GM21515 (cell line): ENCODE results near the gene CHST11.
"Not testable (repeated sequence)": the region's sequence is repeated elsewhere in the genome, so short reads cannot be mapped to it uniquely, and the experiment has no call there.

ENCODE experiments used
- ATAC-seq: cut with Tn5 transposase; IDR thresholded peaks from one replicate; pipeline ENCODE4 v1.9.1; 2021; ENCODE audit not compliant: unreplicated experiment

CHST11 gene

DNA sequence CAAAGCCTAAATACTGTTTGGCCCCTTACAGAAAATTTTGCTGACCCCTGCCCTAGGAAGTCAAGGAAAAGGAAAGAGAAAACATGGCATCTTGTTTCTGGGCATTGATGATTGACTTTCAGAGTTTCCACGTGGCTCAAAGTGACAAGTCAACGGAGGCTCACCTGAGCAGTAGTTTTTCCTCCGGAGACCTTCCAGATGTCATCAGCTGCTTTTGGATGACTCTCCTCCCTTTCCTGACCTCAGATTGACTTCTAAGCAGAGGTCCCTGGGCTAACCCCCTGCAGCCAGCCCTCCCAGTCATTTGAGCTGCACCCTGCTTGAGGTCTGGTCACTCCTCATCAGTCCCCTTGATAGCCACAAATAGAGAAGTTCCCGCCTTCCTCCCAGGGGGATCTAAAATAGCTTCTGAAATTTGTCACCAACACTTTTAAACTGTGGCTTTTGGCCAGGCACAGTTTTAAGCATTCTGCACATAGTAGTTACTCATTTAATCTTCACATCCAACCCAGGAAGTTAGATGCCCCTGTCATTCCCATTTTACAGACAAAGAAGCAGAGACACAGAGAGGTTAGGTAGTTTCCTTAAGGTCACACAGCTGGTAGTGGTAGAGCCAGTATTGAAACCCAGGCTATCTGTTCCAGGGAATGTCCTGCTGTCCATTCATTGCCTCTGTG, 143.4 kb downstream of the CHST11 start:
- ATAC-seq, result no peak

GRCh38 chr12:104600790-104601739, 144.3 kb downstream of the CHST11 start:
- ATAC-seq, result no peak

- no peak for ATAC-seq
Observed at GRCh38 chr12:104602406-104602805, 145.7 kb downstream of the CHST11 start.

GRCh38 chr12:104602896-104603295, 146.1 kb downstream of the CHST11 start:
- no peak for ATAC-seq

DNA sequence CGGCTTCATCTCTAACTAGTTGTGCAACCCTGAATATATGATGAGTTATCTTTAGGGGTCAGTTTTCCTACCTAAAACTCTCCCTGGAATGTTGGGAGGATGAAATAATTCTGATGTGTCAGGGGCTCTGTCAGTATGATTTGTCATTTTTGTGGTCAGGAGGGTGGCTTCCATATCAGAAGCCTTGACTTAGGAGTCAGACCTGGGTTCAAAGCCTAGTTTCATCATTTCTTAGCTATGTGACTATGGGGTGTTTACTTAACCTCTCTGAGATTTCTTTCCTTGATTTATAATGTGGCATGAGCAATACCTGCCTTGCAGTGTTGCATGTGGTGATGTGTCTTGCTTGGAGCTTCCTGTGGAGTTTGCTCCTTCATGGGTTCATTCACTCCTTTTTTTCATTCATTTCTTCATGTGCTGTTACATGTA, 146.8 kb downstream of the CHST11 start:
- ATAC-seq, result no peak

DNA sequence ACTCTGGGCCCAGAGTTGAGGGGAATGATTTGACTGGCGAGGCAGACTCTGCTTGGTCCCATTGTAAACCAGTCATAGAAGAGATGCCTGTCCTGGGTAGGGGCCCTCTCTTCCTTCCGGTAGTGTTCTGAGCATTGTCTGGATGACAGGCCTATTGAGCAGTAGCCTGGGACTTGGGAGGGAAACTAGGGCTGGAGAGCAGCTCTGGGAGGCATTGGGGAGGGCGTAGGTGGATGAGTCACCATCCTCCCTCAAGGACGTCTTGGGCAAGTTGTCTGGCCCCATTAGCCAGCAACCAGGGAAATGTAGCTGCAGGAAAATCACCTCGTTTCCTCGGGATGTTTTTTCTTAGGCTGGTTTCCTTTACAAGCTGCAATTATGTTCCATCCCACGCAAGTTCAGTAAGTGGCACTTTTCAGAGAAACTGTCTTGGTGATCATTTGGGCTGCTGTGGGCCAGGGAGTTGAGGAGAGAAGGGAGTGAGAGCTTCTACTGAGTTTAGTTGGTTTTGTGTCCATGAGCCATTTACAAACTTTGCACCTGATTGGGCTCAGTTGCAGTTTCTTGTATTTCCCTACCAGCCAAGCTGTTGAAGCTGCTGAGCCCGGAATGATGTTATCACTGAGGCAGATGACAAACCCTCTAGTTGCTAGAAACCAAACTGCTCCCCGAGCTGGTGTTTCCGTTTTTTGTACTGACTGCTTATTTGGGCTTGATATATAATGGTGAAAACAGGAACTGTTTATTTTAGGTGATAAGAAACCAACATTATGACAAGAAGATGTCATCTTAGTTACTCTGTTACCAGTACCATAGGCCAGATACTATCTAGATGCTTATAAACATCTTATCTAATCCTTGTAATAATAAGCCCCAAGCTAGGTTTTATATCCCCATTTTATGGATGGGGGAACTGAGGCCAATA, 147.6 kb downstream of the CHST11 start:
- peak; percentile 83 for ATAC-seq

DNA sequence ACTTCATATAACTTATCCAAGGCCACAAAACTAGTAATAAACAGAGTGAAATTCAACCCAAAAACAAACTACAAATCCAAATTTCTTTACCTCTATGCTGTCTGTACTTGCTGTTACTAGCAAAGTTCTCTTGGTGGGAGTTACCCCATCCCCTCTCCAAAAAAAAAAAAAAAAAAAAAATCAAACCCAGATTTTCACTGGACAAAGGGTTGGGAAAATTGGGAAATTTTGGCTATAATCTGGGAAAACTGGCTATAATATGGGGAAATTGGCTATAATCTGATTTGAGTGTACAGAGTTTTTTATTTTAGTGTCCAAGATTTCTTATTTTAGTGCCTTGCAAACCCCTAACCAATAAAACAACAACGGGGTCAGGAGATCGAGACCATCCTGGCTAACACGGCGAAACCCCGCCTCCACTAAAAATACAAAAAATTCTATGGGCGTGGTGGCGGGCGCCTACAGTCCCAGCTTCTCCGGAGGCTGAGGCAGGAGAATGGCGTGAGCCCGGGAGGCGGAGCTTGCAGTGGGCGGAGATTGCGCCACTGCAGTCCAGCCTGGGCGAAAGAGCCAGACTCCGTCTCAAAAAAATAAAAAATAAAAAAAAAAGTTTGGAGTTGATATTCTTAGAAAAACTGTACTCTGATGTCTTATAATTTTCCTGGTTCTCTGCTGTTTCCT, 148.4 kb downstream of the CHST11 start:
- no peak for ATAC-seq

DNA sequence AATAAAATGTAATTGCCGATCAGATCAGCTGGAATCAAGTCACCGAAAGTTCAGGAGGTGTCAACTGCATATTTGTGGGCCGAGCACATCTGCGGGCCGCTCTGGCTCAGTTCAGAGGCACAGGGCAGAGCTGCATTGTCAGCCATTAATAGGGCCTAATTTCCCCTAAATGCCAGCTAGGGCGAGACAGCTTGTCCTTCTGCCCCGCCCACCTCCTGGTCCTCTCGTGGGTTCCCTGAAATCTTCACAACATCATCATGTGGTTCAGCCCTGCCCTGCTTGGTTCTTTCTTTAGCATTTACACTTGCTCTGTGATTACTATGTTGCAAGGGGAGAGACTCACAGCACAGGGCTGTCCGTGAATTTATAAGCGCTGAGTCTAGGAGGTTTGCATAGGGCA, 148.9 kb downstream of the CHST11 start:
- ATAC-seq, result no peak

- ATAC-seq, result no peak
Observed at GRCh38 chr12:104608998-104609397, 152.2 kb downstream of the CHST11 start.

GRCh38 chr12:104609445-104609844, 152.7 kb downstream of the CHST11 start:
- ATAC-seq, result no peak

DNA sequence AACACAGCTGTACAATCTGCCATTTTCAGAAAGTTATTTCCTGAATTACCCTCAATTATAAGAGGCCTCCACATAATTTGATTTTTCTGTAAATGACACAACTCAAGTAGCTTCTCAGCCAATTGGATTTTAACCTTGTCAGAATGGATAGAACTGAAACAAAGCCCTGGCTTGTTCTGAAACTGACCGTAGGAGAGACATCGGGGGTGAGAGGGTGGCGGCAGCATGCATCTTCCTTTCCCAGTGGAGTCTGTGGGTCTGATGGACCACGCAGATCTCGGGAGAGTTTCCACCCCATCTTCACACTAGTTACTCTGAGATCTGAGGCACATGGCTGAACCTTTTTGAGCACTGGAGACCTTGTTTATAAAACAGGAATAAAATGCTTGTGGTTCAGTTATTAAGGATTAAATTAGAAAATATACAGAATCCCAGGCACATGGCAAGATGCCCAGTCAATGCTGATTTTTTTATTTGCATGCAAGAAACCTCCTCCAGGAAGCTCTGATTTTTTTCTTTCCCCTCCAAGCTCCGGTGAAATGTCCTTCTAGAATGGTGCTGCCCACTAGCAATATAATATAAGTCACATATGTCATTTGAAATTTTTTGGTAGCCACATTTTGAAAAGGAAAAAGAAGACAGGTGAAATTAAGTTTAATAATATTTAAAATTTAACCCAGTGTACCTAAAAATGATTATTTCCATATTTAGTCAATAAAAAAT, 153.9 kb downstream of the CHST11 start:
- no peak for ATAC-seq

DNA sequence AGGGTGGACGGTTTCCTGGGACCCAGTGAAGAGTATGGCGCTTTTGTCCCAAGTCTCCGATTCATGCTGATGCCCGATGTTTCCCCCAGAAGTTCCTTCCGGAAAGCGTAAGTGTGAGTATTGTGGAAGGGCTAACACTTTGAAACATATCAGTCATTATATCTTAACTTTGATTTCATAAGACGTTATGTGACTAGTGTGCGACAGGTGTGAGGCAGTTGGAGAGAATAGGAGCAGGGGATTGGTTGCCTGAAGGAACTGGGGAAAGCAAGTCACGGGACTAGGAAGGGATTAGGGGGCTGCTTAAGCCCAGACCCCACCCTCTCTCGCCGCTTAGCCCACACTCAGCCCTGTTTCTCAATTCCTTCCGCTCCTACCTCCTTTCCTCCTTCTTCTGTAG, 154.9 kb downstream of the CHST11 start:
- ATAC-seq, result no peak

DNA sequence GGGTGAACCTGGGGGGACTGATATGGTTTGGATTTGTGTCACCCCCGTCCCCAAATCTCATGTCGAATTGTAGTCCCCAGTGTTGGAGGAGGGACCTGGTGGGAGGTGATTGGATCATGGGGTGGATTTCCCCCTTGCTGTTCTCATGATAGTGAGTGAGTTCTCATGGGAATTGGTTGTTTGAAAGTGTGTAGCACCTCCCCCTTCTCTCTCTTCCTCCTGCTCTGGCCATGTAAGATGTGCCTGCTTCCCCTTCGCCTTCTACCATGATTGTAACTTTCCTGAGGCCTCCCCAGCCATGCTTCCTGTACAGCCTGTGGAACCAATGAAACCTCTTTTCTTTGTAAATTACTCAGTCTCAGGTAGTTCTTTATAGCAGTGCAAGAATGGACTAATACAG, 156.6 kb downstream of the CHST11 start:
- ATAC-seq, result not testable (repeated sequence)

GRCh38 chr12:104615048-104615561, 158.4 kb downstream of the CHST11 start:
- no peak for ATAC-seq

DNA sequence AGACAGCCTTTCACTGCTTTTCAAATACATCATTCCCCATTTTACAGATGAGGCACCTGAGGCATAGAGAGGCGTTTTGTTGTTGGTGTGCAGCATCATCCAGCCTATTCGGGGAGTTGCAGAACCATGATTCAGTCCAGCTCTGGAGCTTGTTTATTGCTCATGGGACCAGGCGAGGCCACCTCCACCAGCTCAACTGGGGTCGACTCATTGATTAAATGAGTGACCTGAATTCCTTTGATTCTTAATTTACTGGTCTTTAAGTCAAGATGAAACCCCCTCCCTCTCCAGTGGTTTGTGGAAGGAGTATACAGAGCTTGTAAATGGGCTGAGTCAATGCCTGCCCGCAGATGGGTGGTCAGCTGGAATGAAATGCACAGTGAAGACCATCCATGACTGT, 161.9 kb downstream of the CHST11 start:
- no peak for ATAC-seq

DNA sequence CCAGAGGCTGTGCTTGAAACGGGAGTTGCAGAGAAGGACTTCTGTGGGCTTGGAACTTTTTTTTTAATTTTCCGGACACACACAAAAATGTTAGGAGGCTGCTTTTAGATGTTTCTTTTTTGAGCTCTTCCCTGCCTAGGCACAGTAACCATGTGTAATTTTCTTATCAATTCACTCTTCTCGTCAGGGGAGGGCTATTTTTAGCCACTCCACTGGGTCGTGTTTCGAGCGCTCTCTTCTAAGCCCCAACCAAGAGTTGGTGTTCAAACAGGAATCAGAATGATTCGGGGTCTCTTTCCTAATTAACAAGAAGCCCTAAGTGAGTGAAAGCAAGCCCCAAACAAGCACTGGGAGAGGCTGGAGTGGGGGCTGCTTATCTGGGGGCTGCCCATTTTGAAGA, 162.6 kb downstream of the CHST11 start:
- no peak for ATAC-seq

DNA sequence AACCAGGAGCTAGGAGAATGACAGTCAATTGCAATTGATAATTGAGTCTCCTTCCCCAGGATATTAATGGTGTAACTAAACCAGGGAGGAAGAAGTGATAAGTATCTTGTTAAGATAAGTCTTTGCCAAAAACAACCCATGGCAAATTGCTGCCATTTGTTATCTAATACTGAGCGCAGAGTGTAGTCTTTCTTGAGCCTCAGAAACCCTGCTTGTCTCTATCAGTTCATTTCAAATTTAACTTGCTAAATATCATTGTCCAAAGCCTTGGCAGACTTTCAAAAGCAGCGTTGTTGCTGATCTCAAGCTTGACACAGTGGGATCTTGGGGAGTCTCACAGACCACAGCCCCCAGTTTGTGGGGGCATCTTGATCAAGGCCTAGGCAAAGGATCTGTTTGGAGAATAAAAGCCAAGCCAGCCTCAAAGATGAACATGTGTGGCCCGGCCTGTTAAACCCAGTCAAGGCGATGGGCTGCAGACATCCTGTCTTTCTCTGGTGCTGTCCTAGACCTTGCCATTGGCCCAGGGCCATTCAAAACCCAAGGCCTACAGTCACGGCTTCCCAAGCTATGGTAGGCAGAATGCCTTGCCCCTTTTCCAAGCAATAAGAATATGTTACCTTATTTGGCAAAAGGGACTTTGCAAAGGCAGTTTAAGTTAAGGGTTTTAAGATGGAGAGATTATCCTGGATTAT, 164.2 kb downstream of the CHST11 start:
- no peak for ATAC-seq

GRCh38 chr12:104622928-104623327, 166.2 kb downstream of the CHST11 start:
- ATAC-seq, result no peak

- no peak for ATAC-seq
Observed at GRCh38 chr12:104623883-104624282, 167.1 kb downstream of the CHST11 start.
